NCI-H187 (cell line): Measurements from ENCODE around the gene SEC23IP.
"Not testable (repeated sequence)": the region's sequence is repeated elsewhere in the genome, so short reads cannot be mapped to it uniquely, and the experiment has no call there.

Experiments used
- DNase-seq, 2 experiments: peaks; one replicate each; lab custom pipeline; 2025; lab: John Stamatoyannopoulos, UW

Gene SEC23IP

DNA sequence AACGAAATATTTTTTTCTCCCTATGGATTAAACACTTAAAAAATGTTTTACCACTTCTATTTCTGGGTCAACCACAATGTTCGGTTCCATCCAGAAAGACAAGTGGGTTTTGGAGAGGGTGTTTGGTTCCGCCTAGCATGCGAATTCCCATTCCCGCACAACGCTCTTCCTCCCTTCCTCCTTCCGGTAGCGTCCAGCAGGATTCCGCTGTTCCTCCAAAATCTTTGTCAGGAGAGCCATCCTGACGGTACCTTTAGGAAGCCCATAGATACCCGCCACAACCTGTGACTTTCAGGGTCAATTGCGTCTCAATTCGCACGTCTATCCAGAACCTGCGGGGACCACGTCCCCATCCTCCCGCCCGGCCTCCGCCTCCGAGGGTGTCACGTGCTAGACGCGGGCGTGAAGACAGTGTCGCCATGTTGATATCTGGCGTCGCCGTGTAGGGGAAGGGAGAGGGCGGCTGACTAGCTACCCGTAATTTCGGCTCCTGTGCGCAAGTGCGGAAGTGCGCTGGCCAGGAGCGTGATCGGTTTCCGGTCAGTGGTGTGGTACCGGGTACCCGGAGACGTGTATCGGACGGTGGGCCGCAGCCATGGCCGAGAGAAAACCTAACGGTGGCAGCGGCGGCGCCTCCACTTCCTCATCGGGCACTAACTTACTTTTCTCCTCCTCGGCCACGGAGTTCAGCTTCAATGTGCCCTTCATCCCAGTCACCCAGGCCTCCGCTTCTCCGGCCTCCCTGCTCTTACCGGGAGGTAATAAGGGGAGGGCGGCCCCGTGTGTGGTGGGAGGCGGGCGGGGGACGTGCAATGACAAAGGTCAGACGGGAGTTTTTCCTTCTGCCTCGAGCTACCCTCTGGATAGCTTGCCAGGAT, at the start of gene SEC23IP:
SEC23IP (plus strand) TSS at position 543 of the 878 bp plus-strand sequence; CDS start at position 596, 53 bp downstream.
- peak; percentile 54 to 81 for DNase-seq

DNA sequence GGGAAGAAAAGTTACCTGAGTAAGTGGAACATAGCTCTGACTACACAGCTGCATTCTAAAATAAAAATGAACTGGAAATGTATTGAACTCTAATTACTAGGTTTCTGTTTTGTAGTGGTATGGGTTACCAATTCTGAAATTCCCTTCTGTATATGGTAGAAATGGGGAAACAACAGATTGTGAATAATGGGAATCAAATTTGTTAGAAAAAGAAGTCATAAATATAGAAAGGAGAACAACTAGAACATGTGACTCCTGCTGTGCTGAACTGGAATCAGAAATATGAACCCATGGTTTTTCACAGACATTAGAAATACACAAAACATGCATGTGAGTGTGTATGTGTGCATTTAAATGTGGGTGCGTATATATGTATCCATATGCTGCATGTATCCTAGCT, 46.9 kb upstream of the SEC23IP start:
- DNase-seq: no peak

DNA sequence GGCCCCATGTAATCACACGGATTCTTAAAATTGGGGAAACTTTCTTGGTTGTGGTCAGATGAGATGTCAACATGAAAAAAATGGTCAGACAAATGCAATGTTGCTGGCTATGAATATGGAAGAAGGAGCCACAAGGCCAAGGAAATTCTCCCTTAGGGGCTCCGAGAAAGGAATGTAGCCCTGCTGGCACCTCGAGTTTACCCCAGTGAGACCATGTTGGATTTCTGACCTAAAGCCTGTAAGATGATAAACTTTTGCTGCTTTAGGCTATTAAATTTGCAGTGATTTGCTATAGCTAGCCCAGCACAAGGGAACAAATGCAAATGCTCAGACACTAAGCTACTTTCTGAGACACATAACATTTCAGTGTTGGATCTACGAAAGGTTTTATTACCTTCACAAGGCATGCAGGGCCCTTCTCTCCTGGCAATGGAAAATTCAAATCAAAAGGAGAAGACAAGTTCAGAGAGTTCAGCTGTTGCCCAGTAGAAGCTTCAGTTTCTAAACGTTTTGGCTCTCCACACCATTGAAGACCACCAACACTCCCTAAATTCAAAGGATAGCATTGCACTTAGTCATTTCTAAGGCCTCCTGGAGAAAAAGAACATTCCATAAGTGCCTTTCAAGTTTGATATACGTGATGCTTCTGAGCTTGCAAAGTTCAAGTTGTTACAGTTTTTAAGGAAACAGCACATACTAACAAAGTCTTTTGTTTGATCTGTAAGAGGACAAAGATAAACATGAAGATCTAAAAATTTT, 43.3 kb upstream of the SEC23IP start:
- no peak for DNase-seq

DNA sequence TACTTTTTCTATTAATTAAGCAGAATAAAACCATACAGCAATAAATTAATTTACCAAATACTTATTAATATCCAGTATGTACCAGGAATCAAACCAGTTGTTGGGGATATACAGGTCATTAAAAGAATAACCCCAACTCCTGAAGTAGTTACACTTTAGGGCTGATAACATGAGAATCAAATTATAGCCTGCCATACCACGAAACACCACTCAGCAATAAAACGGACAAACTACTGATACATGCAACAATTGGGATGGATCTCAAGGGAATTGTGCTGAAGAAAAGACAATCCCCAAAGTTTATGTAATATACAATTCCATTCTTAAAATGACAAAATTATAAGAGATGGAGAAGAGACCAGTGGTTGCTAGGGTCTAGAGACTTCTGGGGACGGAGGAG, 42.6 kb upstream of the SEC23IP start:
- DNase-seq: no peak

DNA sequence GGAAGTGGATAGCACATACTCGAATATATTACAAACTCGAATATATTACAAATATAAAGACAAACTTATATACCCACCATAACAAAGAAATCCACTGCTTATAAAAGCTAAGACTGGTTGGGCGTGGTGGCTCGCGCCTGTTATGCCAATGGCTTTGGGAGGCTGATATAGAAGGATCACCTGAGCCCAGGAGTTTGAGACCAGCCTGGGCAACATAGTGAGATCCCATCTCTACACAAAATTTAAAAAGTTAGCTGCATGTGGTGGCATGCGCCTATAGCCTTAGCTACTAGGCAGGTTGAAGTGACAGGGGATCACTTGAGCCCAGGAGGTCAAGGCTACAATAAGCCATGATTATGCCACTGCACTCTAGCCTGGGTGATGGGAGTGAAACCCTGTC, 40.3 kb upstream of the SEC23IP start:
- DNase-seq: no peak

DNA sequence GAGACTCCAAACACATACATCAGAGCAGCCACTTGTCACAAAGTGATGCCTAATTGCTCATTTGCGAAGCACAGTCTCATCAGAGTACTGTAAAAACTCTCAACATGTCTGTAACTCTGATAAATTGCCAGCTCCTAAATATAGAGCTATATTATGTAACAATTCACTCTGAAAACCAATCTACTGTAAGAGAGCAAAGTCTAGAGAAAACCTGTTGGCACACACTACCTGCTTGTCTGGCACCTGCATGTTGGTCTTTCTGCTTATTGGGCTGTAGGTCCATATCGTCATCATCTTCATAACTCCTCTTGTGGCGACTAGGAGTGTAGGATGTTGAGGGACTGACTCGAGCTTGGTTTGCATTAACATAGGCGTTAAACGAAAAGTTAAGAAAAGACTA, 39.7 kb upstream of the SEC23IP start:
- no peak for DNase-seq

DNA sequence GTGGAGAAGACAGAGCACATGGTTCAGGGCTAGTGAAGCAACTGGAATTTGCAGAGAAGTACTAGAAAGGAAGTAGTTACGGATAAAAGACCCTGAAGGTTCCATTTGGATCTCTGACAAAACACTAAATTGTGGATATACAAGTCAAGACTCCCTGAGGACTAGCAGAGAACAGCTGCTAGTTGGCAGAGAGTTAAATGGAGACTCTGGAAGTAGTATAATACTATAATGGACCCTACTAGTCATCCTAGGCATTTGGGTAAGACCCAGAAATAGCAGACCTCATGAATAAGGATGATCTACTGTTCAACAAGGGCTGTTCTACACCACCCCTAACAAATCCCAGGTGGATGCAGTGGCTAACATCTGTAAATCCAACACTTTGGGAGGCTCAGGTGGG, 39.0 kb upstream of the SEC23IP start:
- DNase-seq: no peak

DNA sequence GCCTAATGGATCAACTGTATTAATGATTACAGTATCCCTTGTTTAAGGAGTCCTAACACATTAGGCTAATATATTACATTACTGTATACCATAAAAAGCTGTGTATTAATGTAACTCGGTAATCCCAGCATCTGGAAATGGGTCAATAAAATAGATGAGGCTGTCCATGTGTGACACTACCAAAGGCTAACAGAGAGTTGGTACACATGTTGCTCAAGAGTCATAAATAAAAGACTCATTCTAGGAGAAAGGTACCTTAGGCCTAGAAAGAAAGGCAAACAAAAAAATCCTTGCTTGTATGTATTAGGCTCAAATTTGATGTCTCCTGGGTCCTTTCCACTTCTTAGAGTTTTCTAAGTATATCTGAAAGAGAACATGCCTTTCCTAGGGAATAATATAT, 34.5 kb upstream of the SEC23IP start:
- no peak for DNase-seq

DNA sequence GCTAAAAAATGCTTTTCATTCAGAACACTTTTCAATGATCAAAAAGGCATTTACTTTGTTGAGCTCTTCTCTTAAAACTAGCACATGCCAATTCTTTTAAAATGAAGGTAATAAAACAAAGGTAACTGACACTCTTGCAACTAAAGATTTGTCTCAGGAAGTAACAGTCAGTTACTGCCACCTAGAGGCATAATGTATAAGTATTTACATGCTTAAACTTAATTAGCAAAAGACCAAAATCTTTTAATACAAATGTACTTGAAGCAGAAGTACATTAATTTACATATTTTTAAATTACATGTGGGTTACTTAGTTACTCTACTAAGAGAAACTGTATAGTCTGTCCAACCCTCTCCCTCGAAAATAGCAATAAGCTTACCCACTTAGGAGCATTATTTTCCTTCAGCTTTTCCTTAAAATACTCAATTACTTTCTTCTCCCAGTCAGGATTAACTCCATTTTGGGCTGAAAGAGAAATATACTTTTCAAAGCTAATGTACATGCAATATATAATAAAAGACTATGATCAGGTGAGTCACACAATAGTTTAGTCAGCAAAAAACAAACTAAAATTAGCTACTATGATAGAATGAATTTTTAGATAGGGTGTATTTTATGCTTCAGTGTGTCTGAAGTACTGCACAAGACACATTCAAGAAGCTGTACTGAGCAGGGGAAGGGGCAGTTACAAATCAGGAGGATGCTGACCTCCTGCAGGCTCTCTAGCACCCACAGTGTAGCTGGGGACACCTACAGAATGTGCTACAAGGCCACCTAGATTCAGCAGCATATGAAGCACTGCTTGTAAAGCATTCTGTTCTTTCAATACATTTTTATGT, 32.9 kb upstream of the SEC23IP start:
- no peak for DNase-seq

DNA sequence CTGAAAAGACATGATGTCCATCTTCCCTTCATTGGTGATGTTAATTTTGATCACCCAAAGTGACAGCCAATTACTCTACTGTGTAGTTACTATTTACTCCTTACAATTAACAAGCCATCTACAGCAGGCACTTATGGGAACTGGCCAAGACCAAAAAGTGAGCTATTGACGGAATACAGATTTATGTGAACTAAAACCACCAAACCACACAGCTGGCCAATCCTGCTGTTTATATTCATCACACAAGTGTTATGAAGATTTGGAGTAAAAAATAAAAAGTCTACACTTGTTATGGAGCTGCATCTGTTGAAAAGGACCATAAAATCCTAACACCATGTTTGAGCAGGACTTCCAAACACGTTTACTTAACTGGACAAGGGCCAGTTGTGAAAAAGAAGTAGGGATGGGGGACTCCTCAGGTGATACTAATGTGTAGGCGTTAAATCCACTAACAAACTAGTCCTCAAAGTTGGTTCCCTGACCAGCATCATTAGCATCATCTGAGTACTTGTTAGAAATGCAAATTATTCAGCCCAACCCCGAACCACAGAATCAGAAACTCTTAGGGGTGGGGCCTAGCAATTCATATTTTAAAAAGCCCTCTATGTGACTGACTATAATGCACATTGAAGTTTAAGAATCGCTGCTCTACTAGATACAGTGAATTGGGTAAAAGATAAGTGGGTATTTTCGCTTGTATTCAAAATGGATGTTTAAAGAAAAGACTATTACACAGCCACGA, 31.5 kb upstream of the SEC23IP start:
- no peak for DNase-seq

DNA sequence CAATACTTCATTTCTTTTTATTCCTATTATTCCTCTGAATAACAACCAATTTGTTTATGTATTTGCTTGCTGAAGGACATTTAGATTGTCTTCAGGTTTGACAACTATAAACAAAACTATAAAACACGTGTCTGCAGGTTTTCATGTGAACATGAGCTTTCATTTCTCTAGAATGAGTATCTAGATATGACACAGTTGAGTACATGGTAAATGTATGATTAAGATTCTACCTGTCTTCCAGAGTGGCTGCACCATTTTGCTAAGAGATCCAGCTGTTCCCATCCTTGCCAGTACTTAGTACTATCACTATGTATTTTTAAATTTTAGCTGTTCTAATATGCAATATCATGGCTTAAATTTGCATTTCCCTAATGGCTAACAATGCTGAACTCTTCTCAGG, 30.0 kb upstream of the SEC23IP start:
- DNase-seq: no peak

DNA sequence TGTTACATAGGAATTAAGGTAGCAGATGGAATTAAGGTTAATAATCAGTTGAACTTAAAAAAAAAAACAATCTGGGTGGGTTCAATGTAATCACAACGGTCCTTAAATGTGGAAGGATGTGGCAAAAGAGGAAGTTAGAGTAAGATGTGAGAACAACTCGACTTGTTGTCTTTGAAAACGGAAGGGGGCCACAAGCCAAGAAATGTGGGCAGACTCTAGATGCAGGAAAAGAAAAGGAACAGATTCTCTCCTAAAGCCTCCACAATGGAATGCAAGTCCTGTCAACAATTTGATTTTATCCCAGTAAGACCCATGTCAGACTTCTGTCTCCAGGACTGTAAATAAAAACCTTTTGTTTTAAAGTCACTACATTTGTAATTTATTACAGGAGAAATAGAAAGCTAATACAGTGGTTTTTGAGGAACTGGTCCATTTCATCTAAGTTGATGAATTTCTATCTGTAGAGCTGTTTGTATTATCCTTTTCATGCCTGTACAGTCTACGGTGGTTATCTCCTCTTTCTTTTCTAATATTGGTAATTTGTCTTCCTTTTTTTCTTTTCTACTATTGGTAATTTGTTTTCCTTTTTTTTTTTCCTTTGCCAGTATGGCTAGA, 28.5 kb upstream of the SEC23IP start:
- DNase-seq: no peak

DNA sequence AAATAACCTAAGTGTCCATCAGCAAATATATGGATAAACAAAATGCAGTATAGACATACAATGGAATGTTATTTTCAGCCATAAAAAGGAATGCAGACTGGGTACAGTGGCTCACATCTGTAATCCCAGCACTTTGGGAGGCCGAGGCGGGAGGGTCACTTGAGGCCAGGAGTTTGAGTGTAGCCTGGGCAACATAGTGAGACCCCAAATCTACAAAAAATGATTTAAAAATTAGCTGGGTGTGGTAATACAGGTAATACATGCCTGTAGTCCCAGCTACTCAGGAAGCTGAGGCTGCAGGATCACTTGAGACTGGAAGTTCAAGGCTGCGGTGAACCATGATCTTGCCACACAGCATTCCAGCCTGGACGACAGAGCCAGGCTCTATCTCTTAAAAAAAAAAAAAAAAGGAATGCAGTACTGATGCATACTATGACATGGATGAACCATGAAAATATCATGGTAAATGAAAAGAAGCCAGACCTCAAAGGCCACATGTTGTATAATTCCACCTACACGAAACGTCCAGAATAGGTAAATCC, 26.8 kb upstream of the SEC23IP start:
- DNase-seq: no peak

DNA sequence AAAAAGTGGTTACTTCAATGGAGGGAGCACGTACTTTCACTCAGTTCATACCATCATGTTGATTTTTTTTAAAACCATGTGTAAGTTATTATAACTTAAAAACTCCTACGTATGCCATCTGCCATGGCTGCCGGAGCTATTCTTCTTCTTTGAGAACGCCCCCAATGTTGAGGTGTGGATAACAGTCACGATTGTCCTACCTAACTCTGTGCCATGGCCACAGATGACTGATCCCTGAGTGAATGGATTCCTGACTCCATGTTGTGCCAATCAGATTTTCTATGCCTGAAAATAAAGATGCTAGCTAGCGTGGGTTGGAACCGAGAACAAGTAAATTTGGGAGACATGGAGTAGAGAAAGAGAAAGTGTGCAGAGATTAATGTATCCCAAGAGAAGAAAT, 25.2 kb upstream of the SEC23IP start:
- no peak for DNase-seq

DNA sequence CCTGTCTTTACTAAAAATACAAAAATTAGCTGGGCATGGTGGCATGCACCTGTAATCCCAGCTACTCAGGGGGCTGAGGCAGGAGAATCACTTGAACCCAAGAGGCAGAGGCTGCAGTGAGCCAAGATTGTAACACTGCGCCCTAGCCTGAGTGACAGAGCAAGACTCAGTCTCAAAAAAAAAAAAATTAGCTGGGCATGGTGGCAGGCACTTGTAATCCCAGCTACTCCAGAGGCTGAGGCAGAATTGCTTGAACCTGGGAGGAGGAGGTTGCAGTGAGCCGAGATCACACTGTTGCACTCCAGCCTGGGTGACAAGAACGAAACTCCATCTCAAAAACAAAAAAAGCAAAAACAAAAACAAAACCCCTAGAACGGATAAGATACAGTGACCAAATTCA, 23.1 kb upstream of the SEC23IP start:
- DNase-seq: not testable (repeated sequence)

DNA sequence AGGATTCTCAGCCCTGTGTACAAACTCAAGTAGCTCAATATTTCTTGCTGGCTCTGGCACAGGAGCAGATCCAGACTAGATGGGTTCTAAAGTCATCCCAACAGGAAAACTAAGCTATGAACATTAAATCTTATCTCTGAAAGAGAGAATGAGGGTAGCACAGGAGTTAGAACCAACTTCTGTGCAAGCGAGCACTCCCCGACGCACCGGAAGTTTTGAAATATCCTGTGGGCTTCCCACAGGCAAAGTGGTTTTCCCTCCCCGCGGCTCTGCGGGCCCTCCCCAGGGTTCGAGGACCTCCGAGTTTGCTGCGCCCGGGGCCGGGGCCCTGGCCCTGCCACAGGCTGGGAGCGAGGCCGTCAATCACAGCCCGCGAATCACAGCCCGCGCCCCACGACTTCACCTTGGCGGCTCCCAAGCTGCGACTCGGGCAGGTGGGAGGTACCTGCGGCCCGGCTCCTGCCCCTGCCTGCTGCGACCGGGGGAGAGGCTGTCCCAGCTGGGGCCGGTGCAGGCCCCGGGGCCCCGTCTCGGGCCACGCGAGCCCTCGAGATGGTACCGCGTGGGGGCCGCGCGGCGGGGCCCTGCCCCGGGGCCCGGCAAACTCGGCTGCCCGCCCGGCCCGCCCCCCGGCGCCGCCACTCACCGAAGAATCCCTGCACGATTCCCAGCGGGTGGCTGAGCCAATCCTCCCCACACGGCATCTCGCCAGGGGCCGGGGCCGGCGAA, 20.5 kb upstream of the SEC23IP start:
- DNase-seq: peak; percentile 0 to 1

DNA sequence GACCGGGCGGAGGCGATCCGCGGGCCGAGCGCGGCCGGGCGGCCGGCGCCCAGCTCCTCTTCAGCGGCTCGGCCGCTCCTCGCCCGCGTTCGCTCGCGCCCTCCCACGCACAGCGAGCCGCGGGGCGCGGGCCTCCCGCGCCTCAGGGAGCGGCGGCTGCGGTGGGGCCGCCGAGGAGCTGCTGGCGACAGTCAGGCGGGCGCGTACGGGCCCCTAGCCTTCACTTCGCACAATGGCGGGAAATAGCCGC, 20.0 kb upstream of the SEC23IP start, which contains the start of gene MCMBP:
MCMBP (minus strand) TSS at position 234 of the 250 bp plus-strand sequence. CDS start 259 bp downstream, outside the sequence.
- no peak for DNase-seq

DNA sequence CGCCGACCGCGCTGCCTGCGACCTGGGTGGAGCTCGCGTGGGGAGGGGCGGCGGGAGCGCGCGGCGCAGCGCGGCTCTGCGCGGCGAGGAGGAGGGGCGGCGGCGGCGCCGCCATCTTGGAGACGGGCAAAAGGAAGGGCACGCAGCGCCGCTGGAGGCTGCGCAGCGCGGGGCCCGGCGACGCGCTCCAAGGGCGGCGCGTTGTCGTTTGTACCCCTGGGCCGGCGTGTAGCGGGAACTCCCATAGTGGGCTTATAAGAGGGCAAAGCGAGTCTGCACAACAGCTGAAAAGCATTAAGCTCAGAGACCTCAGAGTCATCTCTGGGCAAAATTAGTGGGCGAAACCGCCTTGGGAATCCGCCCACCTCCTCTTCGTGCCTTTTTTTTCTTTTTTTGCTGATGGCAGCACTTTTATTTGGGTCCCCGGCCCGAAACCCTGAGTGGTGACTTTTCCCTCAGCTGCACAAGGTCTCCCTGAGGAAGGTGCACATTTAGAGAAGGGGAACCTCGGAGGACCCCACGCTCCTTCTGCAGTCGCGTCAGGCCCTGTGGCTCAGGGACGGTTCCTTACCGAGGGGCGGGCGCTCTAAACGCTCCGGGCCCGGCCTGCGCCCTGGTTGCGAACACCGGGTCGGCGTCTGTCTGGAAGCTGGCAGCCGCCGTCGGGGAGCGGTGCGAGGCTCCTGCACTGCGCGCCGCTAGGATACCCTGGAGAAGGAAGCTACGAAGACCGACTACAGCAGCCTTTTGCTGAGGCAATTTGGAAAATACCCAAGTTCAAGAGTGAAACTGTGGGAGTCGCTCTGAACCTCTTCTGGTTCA, 19.5 kb upstream of the SEC23IP start:
- DNase-seq: peak; percentile 21 to 65

DNA sequence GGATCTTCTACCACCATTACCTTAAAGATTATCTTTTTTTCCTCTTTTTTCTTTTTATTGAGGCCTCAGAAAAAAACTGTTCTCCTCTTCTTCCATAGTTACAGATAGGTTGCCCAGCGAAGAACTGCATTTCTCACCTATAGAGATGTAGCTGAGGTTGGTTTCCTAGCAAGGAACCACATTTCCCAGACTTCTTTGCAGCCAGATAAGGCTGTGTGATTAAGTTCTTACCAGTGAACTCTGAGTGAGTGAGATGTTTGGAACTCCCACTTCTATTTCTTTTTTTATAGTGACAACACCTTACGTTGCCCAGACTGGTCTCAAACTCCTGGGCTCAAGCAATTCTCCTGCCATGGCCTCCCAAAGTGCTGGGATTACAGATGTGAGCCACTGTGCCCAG, 14.0 kb upstream of the SEC23IP start:
- no peak for DNase-seq
